Fibroblast of villous mesenchyme (primary cell): Measurements from ENCODE around the gene POU5F1. TPM values are rescaled to one million over a fixed set of nuclear protein-coding genes. Genes with fewer than 3 reads are reported as not detected.

Experiments used
- DNase-seq: peaks from one replicate; pipeline ENCODE4 v3.0.0-alpha.2; 2010; ENCODE audit warnings: low read depth
- H3K4me3 ChIP-seq: 2 replicates; pipeline ENCODE4 v1.5.1; 2011; ENCODE audit warnings: low read depth, mild to moderate bottlenecking, low read length
- total RNA-seq: library from RNA; depleted of rRNA; stranded (reverse); fragments of >200 nt; gene quantifications from 2 replicates; pipeline ENCODE4 v1.2.3, GENCODE V29; 2012
- TF ChIP-seq, protein P1 (sequence below): IDR thresholded peaks from 2 replicates; pipeline ENCODE4 v1.5.1; 2012; ENCODE audit warnings: low read depth, mild to moderate bottlenecking, low read length; ENCODE audit not compliant: insufficient read depth

POU5F1 gene
- total RNA-seq, 1 donor, result not detected

DNA sequence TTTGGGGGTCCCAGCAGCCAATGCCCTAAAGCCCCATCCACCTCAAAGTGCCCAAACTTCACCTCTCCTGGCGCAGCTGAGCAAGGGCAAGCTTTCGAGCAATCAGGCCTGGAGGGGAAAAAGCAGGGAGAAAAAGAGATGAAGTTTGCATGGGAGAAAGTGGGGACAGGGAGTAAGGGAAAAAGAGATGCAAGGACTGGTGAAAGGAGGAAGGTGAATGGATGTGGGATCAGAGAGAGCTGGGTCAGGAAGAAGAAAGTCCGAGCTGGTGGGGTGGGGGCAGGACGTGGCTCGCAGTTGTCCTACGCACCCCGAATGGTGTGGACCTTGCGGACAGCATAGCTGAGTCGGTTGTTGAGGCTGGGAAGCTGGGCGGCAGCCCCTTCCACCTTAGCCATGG lies 25.1 kb downstream of the POU5F1 start:
- no peak for DNase-seq
- no peak overlapping the region for H3K4me3 ChIP-seq
- TF ChIP-seq, protein P1, sequence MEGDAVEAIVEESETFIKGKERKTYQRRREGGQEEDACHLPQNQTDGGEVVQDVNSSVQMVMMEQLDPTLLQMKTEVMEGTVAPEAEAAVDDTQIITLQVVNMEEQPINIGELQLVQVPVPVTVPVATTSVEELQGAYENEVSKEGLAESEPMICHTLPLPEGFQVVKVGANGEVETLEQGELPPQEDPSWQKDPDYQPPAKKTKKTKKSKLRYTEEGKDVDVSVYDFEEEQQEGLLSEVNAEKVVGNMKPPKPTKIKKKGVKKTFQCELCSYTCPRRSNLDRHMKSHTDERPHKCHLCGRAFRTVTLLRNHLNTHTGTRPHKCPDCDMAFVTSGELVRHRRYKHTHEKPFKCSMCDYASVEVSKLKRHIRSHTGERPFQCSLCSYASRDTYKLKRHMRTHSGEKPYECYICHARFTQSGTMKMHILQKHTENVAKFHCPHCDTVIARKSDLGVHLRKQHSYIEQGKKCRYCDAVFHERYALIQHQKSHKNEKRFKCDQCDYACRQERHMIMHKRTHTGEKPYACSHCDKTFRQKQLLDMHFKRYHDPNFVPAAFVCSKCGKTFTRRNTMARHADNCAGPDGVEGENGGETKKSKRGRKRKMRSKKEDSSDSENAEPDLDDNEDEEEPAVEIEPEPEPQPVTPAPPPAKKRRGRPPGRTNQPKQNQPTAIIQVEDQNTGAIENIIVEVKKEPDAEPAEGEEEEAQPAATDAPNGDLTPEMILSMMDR, result no peak

DNA sequence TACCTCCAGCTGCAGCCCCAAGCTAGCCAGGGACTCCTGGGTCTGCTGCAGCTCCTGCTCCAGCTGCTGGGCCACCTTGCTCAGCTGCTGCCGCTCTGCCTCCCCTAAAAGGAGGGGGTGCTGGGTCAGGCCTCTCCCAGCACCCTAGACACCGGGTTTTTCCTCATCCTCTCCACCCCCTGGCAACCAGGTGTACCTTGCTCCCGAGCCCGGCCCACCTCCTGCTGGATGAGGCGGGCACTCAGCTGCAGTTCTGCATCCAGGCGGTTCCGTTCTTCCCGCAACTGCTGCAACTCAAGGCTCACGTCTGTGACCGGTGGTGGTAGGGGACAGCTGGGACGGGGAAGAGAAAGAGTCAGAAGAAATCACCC lies 25.5 kb downstream of the POU5F1 start:
- no peak overlapping the region for H3K4me3 ChIP-seq
- no peak for DNase-seq
- TF ChIP-seq, protein P1, result no peak

DNA sequence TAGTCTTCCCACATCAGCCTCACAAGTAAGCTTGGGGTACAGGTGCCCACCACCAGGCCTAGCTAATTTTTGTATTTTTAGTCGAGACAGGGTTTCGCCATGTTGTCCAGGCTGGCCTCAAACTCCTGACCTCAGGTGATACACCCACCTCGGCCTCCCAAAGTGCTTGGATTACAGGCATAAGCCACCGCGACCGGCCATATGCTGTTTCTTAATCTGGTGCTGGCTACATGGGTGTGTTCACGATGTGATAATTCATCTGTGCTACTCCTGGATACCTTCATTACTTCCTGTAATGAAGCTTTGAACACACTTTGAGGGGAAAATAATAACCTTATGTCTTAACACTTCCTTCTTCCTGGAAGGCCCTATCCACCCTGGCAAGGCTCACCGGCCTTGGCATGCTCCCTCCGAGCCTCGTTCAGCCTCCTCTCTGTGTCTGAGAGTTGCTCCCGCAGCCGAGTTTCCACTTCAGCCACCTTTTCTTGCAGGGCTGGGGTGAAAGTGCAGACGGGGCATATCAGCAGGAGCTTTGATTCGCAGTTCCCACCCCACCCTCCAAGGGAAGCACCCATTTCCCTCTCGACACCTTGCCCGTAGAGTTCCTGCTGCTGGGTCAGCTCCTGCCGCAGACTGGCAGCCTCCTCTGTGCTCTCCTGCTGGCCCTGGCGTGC lies 26.0 kb downstream of the POU5F1 start:
- DNase-seq, result no peak
- TF ChIP-seq, protein P1, result no peak
- H3K4me3 ChIP-seq, result no peak overlapping the region

DNA sequence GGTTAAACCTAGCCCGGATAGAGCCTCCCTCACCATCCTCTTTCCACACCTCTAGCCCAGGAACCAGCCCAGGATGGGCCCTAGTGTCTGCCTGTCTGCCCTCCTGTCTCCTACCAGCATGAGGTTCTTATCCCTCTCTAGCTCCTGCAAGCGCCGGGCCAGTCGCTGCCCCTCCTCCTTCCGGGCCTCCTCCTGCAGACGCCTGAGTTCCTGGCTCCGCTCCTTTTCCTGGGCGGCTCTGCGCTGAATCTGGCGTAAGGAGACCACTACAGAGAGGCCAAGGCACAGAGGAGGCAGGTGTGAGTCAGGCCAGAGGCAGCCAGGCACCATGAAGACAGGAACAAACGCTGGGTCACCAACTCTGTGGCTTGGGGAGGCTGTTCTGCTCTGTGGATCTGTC lies 27.3 kb downstream of the POU5F1 start:
- DNase-seq, result peak; percentile 67
- TF ChIP-seq, protein P1, result no peak
- H3K4me3 ChIP-seq, result no peak overlapping the region

DNA sequence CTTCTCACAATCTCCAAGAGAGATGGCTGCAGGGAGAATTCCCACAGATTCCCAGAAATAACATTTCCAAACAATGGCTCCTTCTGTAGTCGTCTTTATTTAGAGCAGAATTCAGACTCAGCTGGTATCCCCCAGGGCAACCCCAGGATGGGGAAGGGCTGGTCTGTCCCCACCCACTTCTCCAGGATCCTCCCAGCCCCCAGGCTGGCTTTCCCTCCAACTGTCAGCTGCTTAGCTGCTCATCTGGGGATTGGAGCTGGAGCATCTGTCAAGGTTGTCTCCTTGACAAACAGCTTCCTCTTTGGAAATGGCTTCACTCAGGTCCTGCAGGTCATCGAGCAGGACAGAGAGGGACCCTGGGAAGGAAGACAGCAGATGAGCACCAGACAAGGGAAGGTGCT lies 28.1 kb downstream of the POU5F1 start:
- DNase-seq, result no peak
- TF ChIP-seq, protein P1, result no peak
- H3K4me3 ChIP-seq, result no peak overlapping the region

DNA sequence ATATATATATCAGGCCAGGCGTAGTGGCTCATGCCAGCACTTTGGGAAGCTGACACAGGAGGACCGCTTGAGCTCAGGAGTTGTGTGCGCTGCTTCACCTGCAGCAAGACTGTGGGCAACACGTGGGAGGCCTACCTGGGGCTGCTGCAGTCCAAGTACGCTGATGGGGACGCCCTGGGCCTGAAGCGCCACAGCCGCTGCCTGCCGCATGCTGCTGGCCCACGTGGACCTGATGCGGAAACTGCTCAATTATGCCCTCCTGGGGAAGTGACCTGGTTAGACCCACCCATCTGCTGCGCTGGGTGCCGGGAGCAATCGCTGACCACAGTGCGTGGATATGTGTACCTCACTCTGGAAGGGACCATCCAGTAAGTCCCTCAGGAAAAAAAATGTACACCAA lies 29.8 kb downstream of the POU5F1 start:
- DNase-seq, result no peak
- TF ChIP-seq, protein P1, result no peak

DNA sequence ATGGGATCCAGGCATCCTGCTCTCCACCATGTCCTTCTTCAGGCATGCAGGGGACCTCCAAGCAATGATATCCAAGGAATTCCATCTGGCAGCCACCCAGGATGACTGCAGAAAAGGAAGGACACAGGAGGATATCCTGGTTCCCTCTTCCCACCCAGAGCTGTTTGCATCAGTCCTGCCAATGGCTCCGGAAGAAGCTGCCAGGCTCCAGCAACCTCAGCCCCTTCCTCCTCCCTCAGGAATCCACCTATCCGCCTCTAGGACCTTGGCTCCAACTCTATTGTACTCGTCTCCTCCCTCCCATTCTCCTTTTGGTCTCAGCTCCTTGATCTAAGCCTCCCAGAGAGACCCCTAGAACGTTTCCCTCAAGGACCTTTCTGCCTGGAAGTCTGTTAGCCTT lies 30.9 kb downstream of the POU5F1 start:
- DNase-seq, result no peak
- TF ChIP-seq, protein P1, result no peak
- H3K4me3 ChIP-seq, result no peak overlapping the region

More for the DNA sequence above, 29.8 kb downstream of the POU5F1 start:
- no peak overlapping the region for H3K4me3 ChIP-seq
